ENCODE measurements around the gene RPS16. TPM values are rescaled to one million over a fixed set of nuclear protein-coding genes. Genes with fewer than 3 reads are reported as not detected.

The RPS16 gene
- total and polyA plus RNA-seq, 12 donors = 229 to 2,033 (median 1,202) TPM

GRCh38 chr19:39420769-39421168 lies 15.0 kb downstream of the RPS16 start:
- Histone ChIP-seq H3K27ac (no peak overlapping the region), H3K9me3 (replicated peaks in 1 of 3) (no peaks in the 10 kb centered on the region), H3K4me1 (replicated peaks in 1 of 2) (no peaks in the 10 kb centered on the region), H3K27me3 (no peaks in the 10 kb centered on the region), H3K36me3 (replicated peaks in 1 of 2) (peaks cover 0 to 14% of the 10 kb centered on the region in 2 donors), H3K4me3 (no peak overlapping the region)
- WGBS, 4 donors = 87 to 96% (median 93%) methylated on average over 4 to 15 of the region's 15 CpGs
- DNase-seq = no peak
- intact Hi-C loops (cut with DNase I) = no loop called here
- TF ChIP-seq CTCF (IDR thresholded peaks at IDR 0.05) (no peak), POLR2A (IDR thresholded peaks at IDR 0.05) (no peak)

- H3K4me3 ChIP-seq = no peak overlapping the region
- no peak for DNase-seq
- WGBS, 4 donors = 76 to 92% (median 84%) methylated on average over 7 to 9 of the region's 9 CpGs
- H3K9me3 ChIP-seq (replicated peaks in 1 of 3) = no peaks in the 10 kb centered on the region
- H3K27ac ChIP-seq = no peak overlapping the region
- peaks cover 0 to 14% of the 10 kb centered on the region in 2 donors for H3K36me3 ChIP-seq (replicated peaks in 1 of 2)
- H3K4me1 ChIP-seq (replicated peaks in 1 of 2) = no peaks in the 10 kb centered on the region
- TF ChIP-seq POLR2A (IDR thresholded peaks at IDR 0.05) = no peak
- TF ChIP-seq CTCF (IDR thresholded peaks at IDR 0.05) = no peak
- intact Hi-C loops (cut with DNase I) = no loop called here
- no peaks in the 10 kb centered on the region for H3K27me3 ChIP-seq
These were observed 16.7 kb downstream of the RPS16 start for GRCh38 chr19:39419003-39419402.

- TF ChIP-seq CTCF (IDR thresholded peaks at IDR 0.05) (no peak), POLR2A (IDR thresholded peaks at IDR 0.05) (no peak)
- intact Hi-C loops (cut with DNase I) = no loop called here
- Histone ChIP-seq H3K27me3 (no peaks in the 10 kb centered on the region), H3K36me3 (replicated peaks in 1 of 2) (peaks cover 0 to 10% of the 10 kb centered on the region in 2 donors), H3K27ac (no peak overlapping the region), H3K4me3 (no peak overlapping the region), H3K9me3 (replicated peaks in 1 of 3) (no peaks in the 10 kb centered on the region), H3K4me1 (replicated peaks in 1 of 2) (no peaks in the 10 kb centered on the region)
- DNase-seq = no peak
- 85 to 92% (median 88%) methylated on average over 21 to 30 of the region's 30 CpGs for WGBS, 4 donors
These were observed 18.1 kb downstream of the RPS16 start for GRCh38 chr19:39417463-39418181.

GRCh38 chr19:39416152-39417120 lies 19.3 kb downstream of the RPS16 start:
- no peak for TF ChIP-seq CTCF (IDR thresholded peaks at IDR 0.05)
- TF ChIP-seq POLR2A (IDR thresholded peaks at IDR 0.05) = no peak
- H3K4me1 ChIP-seq (replicated peaks in 1 of 2) = peaks cover 0 to 3% of the 10 kb centered on the region in 2 donors
- H3K4me3 ChIP-seq = no peak overlapping the region
- H3K9me3 ChIP-seq (replicated peaks in 1 of 3) = no peaks in the 10 kb centered on the region
- no peaks in the 10 kb centered on the region for H3K27me3 ChIP-seq
- intact Hi-C loops (cut with DNase I) = no loop called here
- peak overlapping the region in 1 of 5 donors; percentile 93 for H3K27ac ChIP-seq
- 82 to 92% (median 85%) methylated on average over 17 to 27 of the region's 27 CpGs for WGBS, 4 donors
- no peak for DNase-seq
- peaks cover 0 to 10% of the 10 kb centered on the region in 2 donors for H3K36me3 ChIP-seq (replicated peaks in 1 of 2)
